ENCODE measurements around the gene CACHD1.

Gene CACHD1

GRCh38 chr1:64525116-64525686 lies 55.3 kb downstream of the CACHD1 start:
- DNase-seq: no peak

- DNase-seq: no peak
Observed at GRCh38 chr1:64526312-64526711, 56.4 kb downstream of the CACHD1 start.

- no peak for DNase-seq
Observed at GRCh38 chr1:64527165-64527564, 57.2 kb downstream of the CACHD1 start.

- DNase-seq: no peak
Observed at GRCh38 chr1:64527786-64528185, 57.9 kb downstream of the CACHD1 start.

GRCh38 chr1:64530969-64531692 lies 61.2 kb downstream of the CACHD1 start:
- peak; percentile 38 for DNase-seq

GRCh38 chr1:64532646-64533045 lies 62.7 kb downstream of the CACHD1 start:
- DNase-seq: no peak

GRCh38 chr1:64535938-64536835 lies 66.3 kb downstream of the CACHD1 start:
- peak; percentile 69 for DNase-seq

GRCh38 chr1:64536836-64537490 lies 67.0 kb downstream of the CACHD1 start:
- peak; percentile 65 for DNase-seq

- peak; percentile 92 for DNase-seq
Observed at GRCh38 chr1:64537942-64538341, 68.0 kb downstream of the CACHD1 start.

- no peak for DNase-seq
Observed at GRCh38 chr1:64538389-64538788, 68.5 kb downstream of the CACHD1 start.

GRCh38 chr1:64539289-64539688 lies 69.4 kb downstream of the CACHD1 start:
- DNase-seq: no peak

- DNase-seq: peak; percentile 45
Observed at GRCh38 chr1:64539781-64540218, 69.9 kb downstream of the CACHD1 start.

- peak; percentile 79 for DNase-seq
Observed at GRCh38 chr1:64540265-64540791, 70.4 kb downstream of the CACHD1 start.

- DNase-seq: no peak
Observed at GRCh38 chr1:64542118-64542517, 72.2 kb downstream of the CACHD1 start.

- DNase-seq: no peak
Observed at GRCh38 chr1:64543831-64544230, 73.9 kb downstream of the CACHD1 start.

- no peak for DNase-seq
Observed at GRCh38 chr1:64545118-64545843, 75.4 kb downstream of the CACHD1 start.

- no peak for DNase-seq
Observed at GRCh38 chr1:64546013-64546412, 76.1 kb downstream of the CACHD1 start.

GRCh38 chr1:64549464-64550239 lies 79.7 kb downstream of the CACHD1 start:
- DNase-seq: peak; percentile 23

- peak; percentile 81 for DNase-seq
Observed at GRCh38 chr1:64550510-64550909, 80.6 kb downstream of the CACHD1 start.

- no peak for DNase-seq
Observed at GRCh38 chr1:64550946-64551605, 81.1 kb downstream of the CACHD1 start.

GRCh38 chr1:64553285-64553684 lies 83.4 kb downstream of the CACHD1 start:
- DNase-seq: peak; percentile 23

Measured in DMS53 (cell line).